Gastroesophageal sphincter (tissue), 2 donors: ENCODE measurements around the gene ITGBL1.

Experiments
- EP300 ChIP-seq: sonication (generic); formaldehyde crosslinking; IDR thresholded peaks from one replicate; pipeline ENCODE4 v1.6.1; 2017; ENCODE audit warnings: antibody characterized with exemption, mild to moderate bottlenecking
- POLR2AphosphoS5 ChIP-seq: sonication (generic); formaldehyde crosslinking; IDR thresholded peaks from one replicate; pipeline ENCODE4 v1.6.1; 2017; ENCODE audit warnings: antibody characterized with exemption

DNA sequence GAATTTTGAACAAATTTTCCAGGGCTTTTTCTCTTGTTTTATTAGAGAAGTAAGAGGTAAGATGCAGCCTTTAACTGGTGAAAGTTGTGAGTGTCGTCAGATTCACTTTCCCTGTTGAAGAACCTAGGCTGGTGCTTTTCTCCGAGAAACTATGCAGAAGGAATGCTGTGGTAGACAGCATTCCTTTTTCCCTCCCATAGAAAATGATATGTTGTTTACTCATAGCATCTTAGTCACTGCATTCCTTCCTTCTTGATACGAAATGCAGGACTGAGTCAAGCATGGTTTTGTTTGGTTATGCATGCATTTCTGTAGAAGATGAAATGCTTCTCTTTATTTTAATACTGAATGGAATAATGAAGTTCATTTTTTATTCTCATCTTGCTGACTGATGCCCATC, 3.4 kb downstream of the ITGBL1 start:
- TF ChIP-seq EP300 (no peak), POLR2AphosphoS5 (no peak)
